Caco-2 (cell line): Measurements from ENCODE around the gene ADAM12. TPM values are rescaled to one million over a fixed set of nuclear protein-coding genes. Genes with fewer than 3 reads are reported as not detected.

ENCODE experiments used
- BruUV-seq: library from RNA; stranded (reverse); fragments of 400-500 nt; replicated peaks from 2 replicates; lab custom pipeline; 2021; lab: Mats Ljungman, UMichigan
- CTCF ChIA-PET: fragments of 300-600 bp; sonication (Branson Sonifier 250); formaldehyde crosslinking; loops from one replicate; lab custom pipeline; 2022; ENCODE audit warnings: antibody characterized with exemption; lab: Charles Lee
- POLR2A ChIA-PET: fragments of 300-600 bp; sonication (Branson Sonifier 250); formaldehyde crosslinking; loops from one replicate; lab custom pipeline; 2022; ENCODE audit warnings: antibody characterized with exemption; lab: Charles Lee
- DNase-seq, 2 experiments: peaks; one replicate each; pipeline versions ENCODE4 v3.0.0 to v3.0.0-alpha.2; 2020 to 2022
- H3K27me3 ChIP-seq: replicated peaks from 2 replicates; pipeline ENCODE4 v1.6.0; 2011; ENCODE audit warnings: low read length; ENCODE audit not compliant: control insufficient read depth, insufficient read depth
- H3K36me3 ChIP-seq: 2 replicates; pipeline ENCODE4 v1.5.1; 2011; ENCODE audit warnings: low read length; ENCODE audit not compliant: control insufficient read depth, insufficient read depth
- H3K4me1 ChIP-seq: fragments of 250-450 bp; sonication (Bioruptor Pico); 2 replicates; pipeline ENCODE4 v1.5.1; 2020; ENCODE audit warnings: mild to moderate bottlenecking
- H3K4me3 ChIP-seq: 2 replicates; pipeline ENCODE4 v1.5.1; 2011; ENCODE audit warnings: low read depth, mild to moderate bottlenecking, control low read depth, low read length
- H3K9me3 ChIP-seq: fragments of 250-450 bp; sonication (Bioruptor Pico); 2 replicates; pipeline ENCODE4 v1.5.1; 2020; ENCODE audit warnings: mild to moderate bottlenecking, moderate library complexity
- H3K27ac Mint-ChIP-seq: one replicate; pipeline ENCODE4 v1.8.0; 2022; ENCODE audit warnings: mixed read lengths; ENCODE audit not compliant: unreplicated experiment
- H3K27me3 Mint-ChIP-seq: one replicate; pipeline ENCODE4 v1.8.0; 2022; ENCODE audit warnings: mixed read lengths; ENCODE audit not compliant: insufficient read depth, unreplicated experiment
- H3K36me3 Mint-ChIP-seq: one replicate; pipeline ENCODE4 v1.8.0; 2022; ENCODE audit warnings: mild to moderate bottlenecking, mixed read lengths; ENCODE audit not compliant: insufficient read depth, unreplicated experiment
- H3K4me1 Mint-ChIP-seq: one replicate; pipeline ENCODE4 v1.8.0; 2022; ENCODE audit warnings: low read depth, mixed read lengths; ENCODE audit not compliant: unreplicated experiment
- H3K4me3 Mint-ChIP-seq: one replicate; pipeline ENCODE4 v1.8.0; 2022; ENCODE audit warnings: mild to moderate bottlenecking, moderate library complexity, mixed read lengths; ENCODE audit not compliant: unreplicated experiment
- H3K9me3 Mint-ChIP-seq: one replicate; pipeline ENCODE4 v1.8.0; 2022; ENCODE audit warnings: mixed read lengths; ENCODE audit not compliant: unreplicated experiment
- intact Hi-C: fragments of 100-400 bp; cut with micrococcal nuclease; formaldehyde crosslinking; loops from one replicate; pipeline ENCODE4 v1.10.0; 2022; ENCODE audit not compliant: unreplicated experiment
- total RNA-seq: library from RNA; stranded (reverse); gene quantifications from 2 replicates; pipeline ENCODE4 v1.2.3, GENCODE V29; 2022
- TF ChIP-seq, protein P1 (sequence below), 2 experiments: fragments of 200-600 bp in 1 of 2; IDR thresholded peaks; 1 replicate in 1 of 2; 2 replicates in 1 of 2; pipeline versions ENCODE4 v1.5.1 to v1.8.0; 2011 to 2022; ENCODE audit warnings: antibody characterized with exemption in 1 of 2, control low read depth in 1 of 2, inconsistent platforms in 1 of 2, low read depth in 1 of 2, low read length in 1 of 2, mild to moderate bottlenecking in 1 of 2, moderate library complexity in 1 of 2; ENCODE audit not compliant: insufficient read depth in 1 of 2, severe bottlenecking in 1 of 2, unreplicated experiment in 1 of 2

ADAM12 gene
- total RNA-seq, 1 experiment from 2014 or later, result not detected

DNA sequence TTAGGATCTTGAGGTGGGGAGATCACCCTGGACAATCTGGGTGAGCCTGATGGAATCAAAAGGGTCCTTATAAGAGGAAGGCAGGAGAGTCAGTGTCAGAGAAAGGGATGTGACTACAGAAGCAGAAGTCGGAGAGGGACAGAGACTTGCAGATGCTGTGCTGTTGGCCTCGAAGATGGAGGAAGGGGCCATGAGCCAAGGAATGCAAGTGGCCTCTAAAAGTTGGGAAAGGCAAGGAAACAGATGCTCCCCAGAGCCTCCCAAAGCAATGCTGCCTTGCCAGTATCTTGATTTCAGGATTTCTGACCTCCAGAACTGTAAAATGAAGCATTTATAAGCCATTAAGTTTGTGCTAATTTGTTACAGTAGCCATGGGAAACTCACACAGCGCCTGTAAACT is 326.8 kb downstream of the ADAM12 start:
- BruUV-seq, result no TSS peak
- Histone ChIP-seq H3K4me1 (no peaks in the 10 kb centered on the region), H3K27me3 (no peaks in the 10 kb centered on the region), H3K4me3 (no peak overlapping the region), H3K36me3 (no peaks in the 10 kb centered on the region), H3K9me3 (no peaks in the 10 kb centered on the region)
- Mint-ChIP-seq H3K36me3 (no peaks in the 10 kb centered on the region), H3K4me3 (no peak overlapping the region), H3K27me3 (peaks cover 8% of the 10 kb centered on the region), H3K4me1 (no peaks in the 10 kb centered on the region), H3K27ac (no peak overlapping the region), H3K9me3 (peaks cover 8% of the 10 kb centered on the region)
- DNase-seq, result no peak
- CTCF ChIA-PET, result no interaction called here
- intact Hi-C loops, result no loop called here
- POLR2A ChIA-PET, result no interaction called here
- TF ChIP-seq, protein P1, sequence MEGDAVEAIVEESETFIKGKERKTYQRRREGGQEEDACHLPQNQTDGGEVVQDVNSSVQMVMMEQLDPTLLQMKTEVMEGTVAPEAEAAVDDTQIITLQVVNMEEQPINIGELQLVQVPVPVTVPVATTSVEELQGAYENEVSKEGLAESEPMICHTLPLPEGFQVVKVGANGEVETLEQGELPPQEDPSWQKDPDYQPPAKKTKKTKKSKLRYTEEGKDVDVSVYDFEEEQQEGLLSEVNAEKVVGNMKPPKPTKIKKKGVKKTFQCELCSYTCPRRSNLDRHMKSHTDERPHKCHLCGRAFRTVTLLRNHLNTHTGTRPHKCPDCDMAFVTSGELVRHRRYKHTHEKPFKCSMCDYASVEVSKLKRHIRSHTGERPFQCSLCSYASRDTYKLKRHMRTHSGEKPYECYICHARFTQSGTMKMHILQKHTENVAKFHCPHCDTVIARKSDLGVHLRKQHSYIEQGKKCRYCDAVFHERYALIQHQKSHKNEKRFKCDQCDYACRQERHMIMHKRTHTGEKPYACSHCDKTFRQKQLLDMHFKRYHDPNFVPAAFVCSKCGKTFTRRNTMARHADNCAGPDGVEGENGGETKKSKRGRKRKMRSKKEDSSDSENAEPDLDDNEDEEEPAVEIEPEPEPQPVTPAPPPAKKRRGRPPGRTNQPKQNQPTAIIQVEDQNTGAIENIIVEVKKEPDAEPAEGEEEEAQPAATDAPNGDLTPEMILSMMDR (IDR thresholded peaks at IDR 0.05; ENCODE audit: insufficient read depth in 1 of 2, low read depth in 1 of 2, low read length in 1 of 2, severe bottlenecking in 1 of 2, unreplicated experiment in 1 of 2), result no peak

DNA sequence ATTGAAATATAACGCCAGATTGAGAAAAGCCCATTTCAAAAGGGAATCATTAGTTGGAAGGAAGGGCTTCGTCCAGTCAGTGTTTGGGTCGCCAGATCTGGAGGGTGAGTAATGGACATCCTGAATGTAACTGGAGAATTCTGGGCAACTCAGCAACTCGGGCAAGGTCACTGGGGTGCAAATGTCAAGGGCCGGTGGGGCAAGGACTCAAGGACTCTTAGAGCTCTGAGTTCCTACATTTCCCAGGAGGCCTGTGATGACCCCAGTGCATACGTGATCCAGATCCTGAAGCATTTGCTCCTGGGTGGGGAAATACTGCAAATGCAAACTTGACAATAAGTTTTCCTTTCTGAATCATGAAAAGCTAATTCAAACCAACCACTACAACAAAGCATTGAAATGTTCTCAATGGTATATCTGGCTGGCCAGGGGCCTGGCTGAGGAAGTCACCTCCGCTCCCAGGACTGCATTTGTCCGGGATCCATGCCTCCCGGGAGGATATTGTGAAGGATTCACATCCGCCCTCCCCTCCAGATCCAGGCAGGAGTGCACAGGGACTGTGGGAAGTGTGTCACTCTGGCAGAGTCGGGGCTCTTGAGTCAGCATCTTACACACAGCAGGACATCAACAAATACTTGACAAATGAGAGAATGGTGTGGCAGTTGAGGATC is 327.9 kb downstream of the ADAM12 start:
- H3K27me3 ChIP-seq, result no peaks in the 10 kb centered on the region
- no peaks in the 10 kb centered on the region for H3K36me3 Mint-ChIP-seq
- CTCF ChIA-PET, result no interaction called here
- no peaks in the 10 kb centered on the region for H3K4me1 Mint-ChIP-seq
- H3K27ac Mint-ChIP-seq, result no peak overlapping the region
- DNase-seq, result no peak
- POLR2A ChIA-PET, result no interaction called here
- TF ChIP-seq, protein P1 (IDR thresholded peaks at IDR 0.05; ENCODE audit: insufficient read depth in 1 of 2, low read depth in 1 of 2, low read length in 1 of 2, severe bottlenecking in 1 of 2, unreplicated experiment in 1 of 2), result no peak
- BruUV-seq, result no TSS peak
- peaks cover 8% of the 10 kb centered on the region for H3K27me3 Mint-ChIP-seq
- no peak overlapping the region for H3K4me3 Mint-ChIP-seq
- intact Hi-C loops, result no loop called here
- no peaks in the 10 kb centered on the region for H3K36me3 ChIP-seq
- no peaks in the 10 kb centered on the region for H3K4me1 ChIP-seq
- H3K9me3 Mint-ChIP-seq, result peaks cover 8% of the 10 kb centered on the region
- no peak overlapping the region for H3K4me3 ChIP-seq
- no peaks in the 10 kb centered on the region for H3K9me3 ChIP-seq

DNA sequence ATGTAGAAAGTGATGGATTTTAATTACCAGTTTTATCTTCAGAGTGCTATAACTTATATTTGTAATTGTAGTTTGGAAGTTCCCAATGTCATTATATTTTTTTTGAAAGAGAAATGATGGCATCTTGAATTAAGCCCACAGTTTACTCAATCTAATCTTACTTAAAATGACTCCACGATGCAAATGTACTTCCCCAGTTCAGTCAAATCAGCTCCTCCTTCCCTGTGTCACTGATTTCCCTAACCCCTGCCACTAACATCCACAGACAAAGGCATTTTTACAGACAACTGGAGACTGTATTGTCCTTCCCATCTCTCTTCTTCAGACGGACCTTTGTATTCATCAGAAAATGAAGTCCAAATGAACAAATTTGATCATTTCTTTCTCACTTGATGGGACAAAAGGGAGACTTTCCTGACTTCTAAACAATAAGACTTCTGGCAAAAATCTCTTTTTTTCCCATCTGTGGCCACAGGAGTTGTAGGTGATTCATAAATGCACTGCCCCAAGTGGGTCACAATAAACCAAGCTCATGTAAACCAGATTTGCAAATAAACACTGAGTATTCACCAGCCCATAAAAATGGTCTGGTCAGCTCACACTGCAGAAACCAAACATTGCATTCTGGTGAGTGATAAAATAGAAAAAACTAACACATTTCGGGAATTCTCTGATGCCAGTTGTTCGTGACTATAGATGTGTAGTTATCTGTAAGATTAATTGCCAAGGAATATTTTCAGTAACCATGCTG is 329.0 kb downstream of the ADAM12 start:
- no peaks in the 10 kb centered on the region for H3K4me1 Mint-ChIP-seq
- ChIA-PET POLR2A (no interaction called here), CTCF (no interaction called here)
- TF ChIP-seq, protein P1 (IDR thresholded peaks at IDR 0.05; ENCODE audit: insufficient read depth in 1 of 2, low read depth in 1 of 2, low read length in 1 of 2, severe bottlenecking in 1 of 2, unreplicated experiment in 1 of 2), result no peak
- no peaks in the 10 kb centered on the region for H3K36me3 ChIP-seq
- no peak for DNase-seq
- H3K9me3 Mint-ChIP-seq, result peaks cover 8% of the 10 kb centered on the region
- no peaks in the 10 kb centered on the region for H3K9me3 ChIP-seq
- H3K4me3 ChIP-seq, result no peak overlapping the region
- H3K4me3 Mint-ChIP-seq, result no peak overlapping the region
- peaks cover 12% of the 10 kb centered on the region for H3K27me3 Mint-ChIP-seq
- H3K4me1 ChIP-seq, result no peaks in the 10 kb centered on the region
- intact Hi-C loops, result no loop called here
- no TSS peak for BruUV-seq
- no peaks in the 10 kb centered on the region for H3K36me3 Mint-ChIP-seq
- no peak overlapping the region for H3K27ac Mint-ChIP-seq
- no peaks in the 10 kb centered on the region for H3K27me3 ChIP-seq
